ENCODE measurements around the gene ABTB1. TPM values are rescaled to one million over a fixed set of nuclear protein-coding genes. Genes with fewer than 3 reads are reported as not detected.
"Not testable (repeated sequence)": the region's sequence is repeated elsewhere in the genome, so short reads cannot be mapped to it uniquely, and the experiment has no call there.

The ABTB1 gene
- polyA plus RNA-seq, 4 donors: 17.7 to 29.1 (median 21.7) TPM

DNA sequence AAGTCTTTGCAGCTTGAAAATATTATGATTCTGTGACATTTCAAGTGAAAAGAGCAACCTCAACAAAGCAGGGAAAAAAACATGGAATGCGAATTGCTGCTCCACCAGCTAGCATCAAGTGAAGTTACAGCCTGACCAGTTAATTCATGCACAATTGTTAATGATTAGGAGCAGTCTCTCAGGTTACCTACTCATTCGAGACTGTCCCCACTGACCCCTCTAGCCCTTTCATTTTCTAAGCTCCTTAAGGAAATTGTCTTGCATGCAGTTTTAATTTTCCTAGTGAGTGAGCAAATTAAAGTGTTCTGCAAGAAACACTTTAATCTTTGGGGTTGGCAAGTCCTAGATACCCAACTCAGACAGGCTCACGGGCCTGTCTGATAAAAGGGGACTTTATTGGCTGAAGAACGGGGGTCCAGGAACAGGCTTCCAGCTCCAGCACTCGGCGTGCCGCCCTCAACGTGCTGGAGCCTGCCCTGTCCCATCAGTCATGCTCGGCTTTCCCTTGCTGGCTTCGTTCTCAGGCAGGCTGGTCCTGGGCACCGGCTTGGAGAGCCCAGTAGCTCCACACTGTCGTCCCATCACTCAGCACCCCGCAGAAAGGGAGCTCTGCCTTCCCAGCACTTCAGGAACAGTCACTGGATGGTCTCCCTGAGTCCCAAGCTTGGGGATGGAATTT, 25.4 kb upstream of the ABTB1 start:
- DNase-seq (ENCODE audit: low read depth in 4 of 4, low spot score in 3 of 4): peak in 1 of 4 donors; percentile 44

DNA sequence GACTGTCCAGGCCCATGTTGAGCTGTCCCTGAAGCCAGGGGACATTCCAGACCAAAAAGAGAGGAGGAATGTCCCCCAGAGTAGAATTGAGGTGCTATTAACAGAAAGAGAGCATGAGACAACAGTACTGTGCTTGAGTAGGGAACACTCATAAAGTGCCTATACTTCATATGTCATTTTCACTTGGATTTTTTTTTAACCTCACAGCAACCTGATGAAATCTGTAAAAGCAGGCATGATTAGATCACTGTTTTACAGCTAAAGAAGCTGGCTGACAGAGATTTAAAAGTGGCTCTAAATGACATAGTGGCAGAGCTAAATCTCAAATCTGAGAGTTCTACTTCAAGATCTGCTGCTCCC, 24.9 kb upstream of the ABTB1 start:
- no peak for DNase-seq (ENCODE audit: low read depth in 4 of 4, low spot score in 3 of 4)

DNA sequence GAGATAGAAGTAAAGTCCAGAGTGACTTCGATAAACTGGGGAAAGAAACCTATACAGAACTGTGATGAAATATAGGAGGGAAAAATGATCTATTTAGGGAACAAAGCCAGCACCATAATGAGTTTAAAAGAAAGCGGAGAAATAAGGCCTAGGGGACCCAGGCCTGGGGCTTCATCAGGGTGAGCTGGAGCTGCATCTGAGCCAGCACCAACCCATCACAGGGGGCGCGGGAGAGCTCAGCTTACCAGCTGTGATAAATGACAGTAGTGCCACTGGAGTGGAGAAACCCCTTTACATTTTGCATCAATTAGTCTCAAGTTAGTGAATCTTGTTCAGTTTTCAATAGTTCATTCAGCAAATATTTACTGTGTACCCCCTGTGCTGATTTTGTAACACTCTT, 22.5 kb upstream of the ABTB1 start:
- DNase-seq (ENCODE audit: low read depth in 4 of 4, low spot score in 3 of 4): no peak

DNA sequence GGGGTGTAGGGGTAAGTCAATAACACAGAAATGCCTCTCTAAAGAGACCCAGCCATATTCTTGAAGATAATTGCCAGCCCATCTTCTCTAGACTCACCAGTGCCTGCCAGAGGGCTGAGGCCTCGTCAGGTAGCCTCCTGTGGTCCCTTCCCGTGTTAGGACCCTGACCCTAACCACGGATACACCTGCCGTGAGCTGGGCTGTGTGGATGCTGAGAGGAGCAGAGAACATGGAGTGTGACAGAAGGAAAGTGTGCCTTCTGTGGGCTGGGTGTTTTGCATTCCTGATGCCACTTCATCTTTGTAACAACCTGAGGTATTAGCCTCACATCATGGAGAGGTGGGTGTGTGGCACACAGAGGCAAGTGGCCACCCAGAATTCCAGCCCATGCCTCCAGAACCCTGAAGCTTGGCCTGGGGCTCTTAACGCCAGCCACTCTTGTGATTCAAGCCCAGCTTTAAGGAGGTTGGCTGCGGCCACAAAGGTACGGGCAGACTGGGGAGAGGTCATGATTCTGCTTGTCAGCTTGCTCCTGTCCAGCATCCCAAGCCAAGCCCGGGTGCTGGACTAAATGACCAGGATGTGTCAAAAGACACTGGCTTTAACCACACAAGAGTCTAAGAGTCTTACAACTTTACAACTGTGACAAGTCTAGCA, 21.1 kb upstream of the ABTB1 start:
- DNase-seq (ENCODE audit: low read depth in 4 of 4, low spot score in 3 of 4): no peak

DNA sequence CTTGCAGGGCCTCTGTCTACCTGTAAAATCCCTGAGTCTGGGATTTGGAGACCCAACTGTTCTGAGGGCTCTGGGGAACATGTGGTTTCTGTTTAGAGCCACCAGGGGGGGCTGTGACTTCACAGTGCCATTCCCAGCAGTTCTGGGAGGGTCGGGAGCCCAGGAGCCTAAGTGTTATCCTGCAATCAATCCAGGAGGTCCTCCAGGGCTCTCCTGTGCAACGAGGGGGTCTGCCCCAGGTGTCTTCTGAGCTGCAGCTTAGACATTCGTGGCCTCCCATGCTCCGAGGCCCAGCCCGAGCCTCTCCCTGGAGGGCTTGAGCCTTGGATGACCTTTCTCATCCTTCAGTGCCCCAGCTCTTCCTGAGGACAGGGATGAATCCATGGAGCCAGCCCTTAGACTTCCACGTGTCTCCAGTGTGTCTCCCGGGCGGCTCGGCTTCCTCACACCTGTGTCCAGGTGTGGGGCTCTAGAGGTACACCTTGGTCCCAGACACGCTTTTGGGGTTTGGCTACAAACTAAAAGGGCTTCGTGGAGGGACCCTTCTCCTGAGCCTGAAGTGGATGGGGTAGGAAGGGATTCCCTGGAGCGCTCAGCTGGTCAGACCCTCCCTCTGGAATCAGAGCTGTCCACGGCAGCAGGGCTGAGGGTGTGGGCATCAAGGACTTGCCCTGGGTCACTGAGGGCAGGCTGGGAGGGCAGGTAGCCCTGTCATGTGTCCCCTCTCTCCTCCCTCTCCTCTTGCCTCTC, 20.3 kb upstream of the ABTB1 start:
- DNase-seq (ENCODE audit: low read depth in 4 of 4, low spot score in 3 of 4): no peak

DNA sequence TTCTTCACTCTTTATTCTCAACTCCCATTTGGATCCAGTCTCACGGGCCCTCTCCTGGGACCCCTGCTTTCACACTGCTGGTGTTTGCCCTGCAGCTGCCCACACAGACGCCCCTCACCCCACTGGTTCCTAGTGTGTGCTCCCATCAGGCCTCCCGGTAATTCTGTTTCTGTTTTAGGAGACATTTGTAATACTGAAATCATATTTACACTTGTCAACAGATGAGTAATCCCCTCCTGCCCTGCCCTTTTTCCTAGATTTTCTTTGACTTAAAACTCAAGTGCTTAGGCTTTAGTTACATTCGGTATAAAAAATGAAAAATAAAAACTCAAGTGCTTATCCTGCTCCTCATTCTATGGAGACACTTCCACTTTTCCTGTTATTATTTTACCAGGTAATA, 18.4 kb upstream of the ABTB1 start:
- DNase-seq (ENCODE audit: low read depth in 4 of 4, low spot score in 3 of 4): no peak

DNA sequence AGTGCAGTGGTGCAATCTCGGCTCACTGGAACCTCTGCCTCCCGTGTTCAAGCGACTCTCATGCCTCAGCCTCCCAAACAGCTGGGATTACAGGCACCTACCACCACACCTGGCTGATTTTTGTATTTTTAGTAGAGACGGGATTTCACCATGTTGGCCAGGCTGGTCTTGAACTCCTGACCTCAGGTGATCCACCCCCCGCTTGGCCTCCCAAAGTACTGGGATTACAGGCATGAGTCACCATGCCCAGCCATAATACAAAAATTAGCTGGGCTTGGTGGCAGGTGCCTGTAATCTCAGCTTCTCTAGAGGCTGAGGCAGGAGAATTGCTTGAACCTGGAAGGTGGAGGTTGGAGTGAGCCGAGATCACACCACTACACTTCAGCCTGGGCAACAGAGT, 17.8 kb upstream of the ABTB1 start:
- DNase-seq (ENCODE audit: low read depth in 4 of 4, low spot score in 3 of 4): not testable (repeated sequence)

DNA sequence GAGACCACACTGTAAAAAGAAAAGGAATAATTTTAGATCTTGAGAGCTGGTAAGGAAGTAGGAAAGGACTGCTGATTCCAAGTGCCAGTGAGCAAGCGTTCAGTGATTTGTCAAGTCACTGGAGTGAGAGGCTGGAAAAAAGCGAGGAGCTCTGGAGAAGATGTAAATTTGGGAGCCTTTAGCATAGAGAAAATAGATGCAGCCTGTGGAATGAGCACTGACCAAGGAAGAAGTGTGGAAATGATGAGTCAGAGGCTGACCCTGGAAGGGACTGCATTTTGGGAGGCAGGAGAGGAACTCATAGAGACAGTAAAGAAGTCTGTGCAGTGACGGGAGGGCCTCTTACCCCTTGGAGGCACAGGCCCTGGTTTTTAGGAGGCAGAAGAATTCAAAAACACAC, 17.1 kb upstream of the ABTB1 start:
- no peak for DNase-seq (ENCODE audit: low read depth in 4 of 4, low spot score in 3 of 4)

DNA sequence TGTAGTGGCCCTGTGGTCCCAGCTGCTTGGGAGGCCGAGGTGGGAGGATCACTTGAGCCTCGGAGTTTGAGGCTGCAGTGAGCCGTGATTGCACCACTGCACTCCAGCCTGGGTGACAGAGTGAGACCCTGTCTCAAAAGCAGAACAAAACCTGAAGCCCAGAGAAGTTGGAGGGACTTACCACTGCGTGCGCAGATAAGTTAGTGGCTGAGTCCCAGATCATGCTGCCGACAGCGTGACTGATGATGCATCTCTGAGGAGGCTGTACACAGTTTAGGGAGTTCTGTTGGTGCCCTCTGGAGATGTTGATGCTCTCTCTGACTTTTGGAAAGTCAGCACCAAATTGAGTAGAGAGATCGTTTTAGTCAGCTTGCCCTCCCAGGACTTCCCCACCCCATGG, 15.8 kb upstream of the ABTB1 start:
- no peak for DNase-seq (ENCODE audit: low read depth in 4 of 4, low spot score in 3 of 4)

DNA sequence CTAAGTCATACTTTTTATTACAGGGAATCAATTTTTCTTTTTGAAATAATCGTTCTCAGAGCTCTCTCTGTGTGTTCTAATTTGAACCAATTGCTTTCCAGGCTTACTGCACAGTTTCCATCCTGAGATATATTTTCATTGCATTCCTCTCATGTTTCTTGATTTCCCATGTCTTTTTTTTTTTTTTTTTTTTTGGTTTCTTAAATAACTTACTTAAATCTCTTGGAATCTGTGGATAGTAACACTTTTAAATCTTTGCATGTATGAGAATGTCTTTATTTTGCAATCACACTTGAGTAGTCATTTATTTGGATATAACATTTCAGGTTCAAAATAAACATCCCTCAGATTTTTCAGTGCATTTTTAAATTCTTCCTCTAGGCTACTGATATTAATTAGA, 14.5 kb upstream of the ABTB1 start:
- no peak for DNase-seq (ENCODE audit: low read depth in 4 of 4, low spot score in 3 of 4)

DNA sequence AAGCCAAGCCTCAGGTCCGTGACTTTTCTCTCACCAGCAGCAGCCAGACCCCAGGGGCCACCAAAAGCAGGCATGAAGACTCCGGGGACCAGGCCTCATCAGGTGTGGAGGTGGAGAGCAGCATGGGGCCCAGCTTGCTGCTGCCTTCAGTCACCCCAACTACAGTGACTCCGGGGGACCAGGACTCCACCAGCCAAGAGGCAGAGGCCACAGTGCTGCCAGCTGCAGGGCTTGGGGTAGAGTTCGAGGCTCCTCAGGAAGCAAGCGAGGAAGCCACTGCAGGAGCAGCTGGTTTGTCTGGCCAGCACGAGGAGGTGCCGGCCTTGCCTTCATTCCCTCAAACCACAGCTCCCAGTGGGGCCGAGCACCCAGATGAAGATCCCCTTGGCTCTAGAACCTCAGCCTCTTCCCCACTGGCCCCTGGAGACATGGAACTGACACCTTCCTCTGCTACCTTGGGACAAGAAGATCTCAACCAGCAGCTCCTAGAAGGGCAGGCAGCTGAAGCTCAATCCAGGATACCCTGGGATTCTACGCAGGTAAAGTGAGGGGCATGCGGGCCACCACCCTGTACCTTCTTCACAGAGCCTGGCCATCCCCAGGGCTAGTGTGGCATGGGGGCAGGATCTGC, 12.0 kb upstream of the ABTB1 start:
- DNase-seq (ENCODE audit: low read depth in 4 of 4, low spot score in 3 of 4): no peak

DNA sequence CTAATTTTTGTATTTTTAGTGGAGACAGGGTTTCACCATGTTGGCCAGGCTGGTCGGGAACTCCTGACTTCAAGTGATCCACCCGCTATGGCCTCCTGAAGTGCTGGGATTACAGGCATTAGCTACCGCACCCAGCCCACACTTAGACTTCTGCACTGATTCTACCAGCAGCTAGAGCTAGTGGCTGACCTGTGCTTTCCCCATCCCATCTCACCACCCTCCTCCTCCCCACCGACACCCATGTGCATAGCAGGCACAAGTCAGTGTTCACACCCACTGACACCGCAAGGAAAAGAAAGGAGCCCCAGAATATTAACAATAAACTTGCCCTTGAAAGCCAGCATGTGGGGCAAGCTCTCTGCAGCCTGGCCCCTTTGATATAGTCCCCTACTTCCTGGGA, 11.2 kb upstream of the ABTB1 start:
- no peak for DNase-seq (ENCODE audit: low read depth in 4 of 4, low spot score in 3 of 4)

DNA sequence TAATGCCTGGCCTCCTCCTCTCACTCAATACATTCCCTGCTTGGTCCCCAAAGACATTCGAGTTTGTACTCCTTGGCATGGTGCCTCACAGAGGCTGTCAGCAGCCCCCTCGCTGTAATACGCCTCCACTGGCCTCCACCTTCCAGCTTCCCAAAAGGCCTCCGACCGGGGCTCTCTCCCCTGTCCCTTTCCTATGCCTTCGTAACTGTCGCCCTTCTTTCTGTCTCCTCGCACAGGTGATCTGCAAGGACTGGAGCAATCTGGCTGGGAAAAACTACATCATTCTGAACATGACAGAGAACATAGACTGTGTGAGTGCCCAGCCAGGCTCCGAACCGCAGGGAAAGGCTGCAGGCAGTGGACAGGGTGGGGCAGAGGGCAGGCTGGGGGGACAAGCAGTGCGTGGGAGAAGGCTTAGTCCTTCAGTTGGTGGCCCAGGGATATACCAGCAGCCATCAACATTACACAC, 10.7 kb upstream of the ABTB1 start:
- no peak for DNase-seq (ENCODE audit: low read depth in 4 of 4, low spot score in 3 of 4)

DNA sequence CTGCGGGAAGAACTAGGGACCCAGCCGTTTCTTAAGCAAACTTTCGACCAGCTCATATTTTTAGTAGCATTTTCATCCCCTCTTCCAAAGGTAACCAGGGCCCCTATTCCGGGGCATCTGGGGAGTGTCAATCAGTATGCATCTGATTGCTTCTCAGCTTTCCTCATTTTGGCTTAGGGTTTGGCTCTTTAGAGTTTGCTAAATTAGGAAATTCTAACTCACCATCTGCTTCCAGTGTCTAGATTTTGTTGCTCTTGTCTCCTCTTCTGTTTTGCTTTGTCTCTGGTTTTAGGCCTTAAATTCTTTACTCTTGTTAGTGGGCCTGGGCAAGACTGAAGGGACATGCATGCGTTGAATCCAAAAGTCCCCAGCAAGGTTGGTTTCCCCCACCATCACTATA, 9.6 kb upstream of the ABTB1 start:
- no peak for DNase-seq (ENCODE audit: low read depth in 4 of 4, low spot score in 3 of 4)

DNA sequence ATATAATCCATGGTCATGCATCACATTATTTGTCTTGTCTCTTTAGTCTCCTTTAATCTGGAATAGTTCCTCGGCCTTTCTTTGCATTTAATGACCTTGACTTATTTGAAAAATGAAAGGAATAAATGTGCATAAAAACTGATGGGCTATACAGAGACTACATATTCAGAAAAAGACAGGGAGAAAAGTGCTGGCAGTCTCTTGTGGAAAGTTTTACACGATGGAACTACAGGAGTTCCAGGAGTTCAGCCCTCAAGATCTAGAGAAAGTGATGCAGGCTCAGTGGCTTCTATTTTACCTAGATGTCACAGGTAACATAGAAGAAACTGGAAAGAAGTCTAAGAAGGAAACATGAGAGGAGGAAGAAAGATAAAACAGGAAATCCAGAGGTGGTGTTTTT, 7.6 kb upstream of the ABTB1 start:
- no peak for DNase-seq (ENCODE audit: low read depth in 4 of 4, low spot score in 3 of 4)

DNA sequence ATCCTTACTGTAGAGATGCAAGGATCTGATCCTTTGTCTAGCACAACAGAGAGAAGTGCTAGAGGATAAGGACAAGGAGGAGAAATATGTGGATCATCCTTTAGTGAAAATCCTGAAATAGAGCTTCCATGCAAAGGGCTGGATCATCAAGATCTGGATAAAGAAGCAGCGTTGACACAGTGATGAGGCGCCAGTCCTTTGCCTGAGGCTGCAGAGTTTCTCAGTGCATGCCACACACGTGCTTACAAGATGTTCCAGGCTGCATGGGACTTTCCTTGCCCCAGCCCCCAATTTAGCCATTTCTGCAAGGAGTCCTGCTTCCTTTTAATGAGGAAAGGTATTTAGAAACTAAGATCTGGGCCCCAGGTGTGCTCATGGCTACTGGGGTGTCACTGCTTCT, 7.2 kb upstream of the ABTB1 start:
- DNase-seq (ENCODE audit: low read depth in 4 of 4, low spot score in 3 of 4): no peak

DNA sequence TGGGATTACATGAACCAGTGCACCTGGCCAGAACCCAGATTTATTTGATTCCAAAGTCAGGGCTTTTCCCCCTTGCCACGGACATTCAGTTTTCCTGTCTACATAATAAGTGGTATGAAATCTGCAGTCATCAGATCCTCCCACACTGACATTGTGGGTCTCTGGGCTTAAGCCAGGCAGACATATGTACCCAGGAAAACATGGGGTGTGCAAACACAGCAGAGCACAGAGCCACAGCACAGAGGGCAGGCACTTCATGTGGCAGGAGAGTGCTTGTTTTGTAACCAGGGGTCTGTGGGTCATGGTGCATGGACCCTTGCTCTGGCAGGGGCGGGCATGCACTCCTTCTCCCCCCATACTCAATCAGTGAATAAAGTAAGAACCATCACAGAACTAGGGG, 6.1 kb upstream of the ABTB1 start:
- DNase-seq (ENCODE audit: low read depth in 4 of 4, low spot score in 3 of 4): no peak

DNA sequence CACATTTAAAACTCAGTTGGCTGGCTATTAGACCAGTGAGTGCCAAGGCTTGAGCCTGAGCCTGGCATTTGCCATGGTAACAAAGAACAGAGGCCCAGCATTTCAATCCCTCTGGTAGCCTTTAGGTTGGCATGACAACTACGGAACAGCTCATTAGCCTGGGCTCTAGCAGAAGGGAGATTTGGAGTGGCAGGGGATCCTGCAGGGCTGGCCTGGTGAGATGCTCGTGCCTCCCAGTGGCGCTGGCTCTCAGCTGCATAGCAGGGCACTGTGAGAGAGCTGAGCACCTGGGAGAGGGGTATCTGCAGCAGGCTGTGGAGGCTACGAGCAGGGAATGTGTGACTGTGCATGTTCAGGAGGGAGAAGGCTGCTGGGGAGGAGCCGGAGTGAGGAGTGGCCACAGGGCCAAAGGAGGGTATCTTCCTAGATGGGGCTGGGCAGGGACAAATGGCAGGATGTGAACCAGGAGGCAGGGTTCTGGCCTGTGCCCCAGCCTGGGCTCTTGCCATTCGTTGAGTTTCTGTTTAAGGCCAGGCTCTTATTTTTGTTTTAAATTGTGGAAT, 5.6 kb upstream of the ABTB1 start:
- no peak for DNase-seq (ENCODE audit: low read depth in 4 of 4, low spot score in 3 of 4)

DNA sequence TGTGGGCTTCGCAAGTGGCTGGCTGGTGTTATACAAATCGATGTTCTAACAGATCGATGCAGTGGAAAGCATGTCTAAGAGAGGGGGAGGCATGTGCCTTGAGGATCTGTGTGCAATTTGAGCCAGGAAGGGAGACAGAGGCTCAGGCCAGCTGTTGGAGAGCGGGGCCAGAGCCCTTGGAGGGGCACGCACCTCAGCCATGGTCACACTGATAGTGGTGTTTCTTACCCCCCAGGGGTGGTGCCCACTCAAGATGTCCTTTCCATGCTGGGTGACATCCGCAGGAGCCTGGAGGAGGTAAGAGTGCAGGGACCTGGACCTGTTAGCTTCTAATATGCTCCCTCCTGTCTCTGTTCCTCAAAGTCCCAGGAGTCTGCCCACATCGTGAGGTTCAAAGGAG, 3.8 kb upstream of the ABTB1 start:
- DNase-seq (ENCODE audit: low read depth in 4 of 4, low spot score in 3 of 4): no peak

DNA sequence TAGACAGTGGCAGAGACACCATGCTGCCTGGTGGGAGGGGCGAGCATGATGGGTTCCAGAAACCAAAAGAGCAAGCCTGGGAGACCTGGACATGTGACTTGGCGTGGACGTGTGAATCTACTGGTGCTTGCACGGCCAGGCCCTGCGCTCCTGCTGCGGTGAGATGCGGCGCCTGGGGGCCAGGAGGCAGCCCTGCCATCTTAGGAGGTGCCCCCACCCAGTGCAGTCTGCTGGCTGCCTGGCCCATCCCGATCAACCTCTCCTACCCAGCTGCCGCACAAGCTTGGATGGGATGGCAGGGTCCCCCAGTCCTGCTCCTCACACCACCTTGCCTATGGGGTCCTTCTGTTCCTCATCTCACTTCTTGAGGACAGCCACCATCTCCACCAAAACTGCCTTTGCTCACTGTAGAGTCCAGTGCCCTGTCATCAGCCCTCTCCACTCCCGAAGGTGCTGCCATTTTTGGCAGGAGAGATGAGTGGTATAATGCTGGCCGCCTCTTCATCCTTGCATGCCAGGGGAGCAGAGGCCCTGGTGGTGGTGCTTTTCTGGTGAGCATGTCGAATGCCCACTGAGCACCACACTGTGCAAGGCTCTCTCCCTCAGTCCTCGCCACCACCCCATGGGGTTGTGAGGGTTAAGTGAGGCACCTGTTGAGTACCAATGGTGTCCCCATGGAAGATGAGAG, 3.1 kb upstream of the ABTB1 start:
- DNase-seq (ENCODE audit: low read depth in 4 of 4, low spot score in 3 of 4): no peak

DNA sequence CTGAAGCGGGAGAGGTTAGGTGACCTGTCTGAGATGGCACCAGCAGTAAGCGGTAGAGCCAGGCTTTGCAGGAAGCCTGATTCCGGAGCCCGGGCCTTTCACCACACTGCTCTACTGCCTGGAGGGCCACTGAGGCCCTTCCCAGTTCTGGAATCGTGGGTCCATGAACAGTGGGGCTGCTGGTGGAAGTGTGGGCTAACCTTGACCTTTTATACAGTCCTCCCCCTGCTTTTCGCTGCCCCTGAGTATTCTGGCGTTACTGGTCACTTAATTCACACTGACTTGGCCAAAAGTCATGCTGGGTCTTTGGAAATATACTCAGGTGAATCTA, 2.6 kb upstream of the ABTB1 start:
- DNase-seq (ENCODE audit: low read depth in 4 of 4, low spot score in 3 of 4): no peak
